ENCODE results near the gene KANSL1.

KANSL1 gene

DNA sequence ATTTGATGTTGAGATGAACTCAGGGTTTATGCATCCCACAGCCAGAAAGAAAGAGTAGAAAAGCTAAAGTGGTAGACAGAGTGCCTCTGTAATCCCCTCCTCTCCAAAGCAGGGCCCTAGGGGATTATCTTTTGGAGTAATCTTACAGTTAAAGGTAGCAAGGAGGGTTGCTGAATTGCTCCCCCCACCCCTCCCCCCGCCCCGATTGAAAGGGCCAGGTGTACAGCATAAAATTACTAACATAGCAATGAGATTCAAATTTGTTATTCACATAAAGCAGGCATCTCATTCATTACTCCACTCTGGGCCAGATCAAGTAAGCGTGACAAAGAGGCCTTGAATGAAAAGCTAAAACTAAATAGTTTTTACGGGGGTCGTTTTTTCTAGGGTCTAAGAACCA lies 121.4 kb downstream of the KANSL1 start:
- DNase-seq (ENCODE audit: low spot score) = no peak
- no peak overlapping the region for H3K4me3 ChIP-seq
- TF ChIP-seq, protein P1, sequence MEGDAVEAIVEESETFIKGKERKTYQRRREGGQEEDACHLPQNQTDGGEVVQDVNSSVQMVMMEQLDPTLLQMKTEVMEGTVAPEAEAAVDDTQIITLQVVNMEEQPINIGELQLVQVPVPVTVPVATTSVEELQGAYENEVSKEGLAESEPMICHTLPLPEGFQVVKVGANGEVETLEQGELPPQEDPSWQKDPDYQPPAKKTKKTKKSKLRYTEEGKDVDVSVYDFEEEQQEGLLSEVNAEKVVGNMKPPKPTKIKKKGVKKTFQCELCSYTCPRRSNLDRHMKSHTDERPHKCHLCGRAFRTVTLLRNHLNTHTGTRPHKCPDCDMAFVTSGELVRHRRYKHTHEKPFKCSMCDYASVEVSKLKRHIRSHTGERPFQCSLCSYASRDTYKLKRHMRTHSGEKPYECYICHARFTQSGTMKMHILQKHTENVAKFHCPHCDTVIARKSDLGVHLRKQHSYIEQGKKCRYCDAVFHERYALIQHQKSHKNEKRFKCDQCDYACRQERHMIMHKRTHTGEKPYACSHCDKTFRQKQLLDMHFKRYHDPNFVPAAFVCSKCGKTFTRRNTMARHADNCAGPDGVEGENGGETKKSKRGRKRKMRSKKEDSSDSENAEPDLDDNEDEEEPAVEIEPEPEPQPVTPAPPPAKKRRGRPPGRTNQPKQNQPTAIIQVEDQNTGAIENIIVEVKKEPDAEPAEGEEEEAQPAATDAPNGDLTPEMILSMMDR (IDR thresholded peaks at IDR 0.05) = no peak
- no peak overlapping the region for H3K27ac ChIP-seq

DNA sequence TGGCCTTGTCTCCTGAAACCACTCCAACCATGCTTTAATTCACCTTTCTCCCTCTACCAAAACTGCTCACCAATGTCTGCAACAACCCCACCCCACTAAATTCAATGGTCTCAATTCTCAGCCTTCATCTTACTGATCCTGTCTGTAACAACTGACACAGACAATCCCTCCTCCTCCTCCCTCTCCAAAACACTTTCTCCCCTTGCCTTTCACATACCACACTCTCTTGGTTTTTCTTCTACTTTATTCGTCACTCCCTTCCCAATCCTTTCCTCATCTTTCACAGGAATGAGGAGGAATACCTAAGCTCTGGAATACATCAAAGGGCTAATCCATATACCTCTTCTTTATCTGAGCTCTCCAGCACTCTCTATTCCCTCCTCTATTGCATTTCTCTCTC lies 128.8 kb downstream of the KANSL1 start:
- Histone ChIP-seq H3K27ac (no peak overlapping the region), H3K4me3 (no peak overlapping the region)
- TF ChIP-seq, protein P1 (IDR thresholded peaks at IDR 0.05) = no peak
- no peak for DNase-seq (ENCODE audit: low spot score)

DNA sequence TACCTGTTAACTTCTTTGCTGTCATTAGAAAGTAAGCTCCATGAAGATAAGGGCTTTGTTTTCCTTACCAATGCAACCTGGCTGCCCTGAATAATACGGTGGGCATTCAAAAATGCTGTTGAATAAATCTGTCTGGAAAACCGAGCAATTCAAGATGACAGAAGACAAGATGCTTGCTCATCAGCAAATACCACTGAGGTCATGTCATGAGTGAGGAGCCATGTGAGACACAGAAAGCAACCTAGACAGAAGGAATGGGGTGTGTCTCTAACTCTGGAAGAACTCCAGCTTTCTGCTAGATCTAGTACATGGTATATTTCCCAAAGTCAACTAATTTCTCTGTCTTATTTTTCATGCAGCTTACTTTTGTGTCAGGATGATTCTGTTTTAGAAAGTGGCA lies 130.0 kb downstream of the KANSL1 start:
- Histone ChIP-seq H3K4me3 (no peak overlapping the region), H3K27ac (no peak overlapping the region)
- TF ChIP-seq, protein P1 (IDR thresholded peaks at IDR 0.05) = no peak
- DNase-seq (ENCODE audit: low spot score) = no peak

DNA sequence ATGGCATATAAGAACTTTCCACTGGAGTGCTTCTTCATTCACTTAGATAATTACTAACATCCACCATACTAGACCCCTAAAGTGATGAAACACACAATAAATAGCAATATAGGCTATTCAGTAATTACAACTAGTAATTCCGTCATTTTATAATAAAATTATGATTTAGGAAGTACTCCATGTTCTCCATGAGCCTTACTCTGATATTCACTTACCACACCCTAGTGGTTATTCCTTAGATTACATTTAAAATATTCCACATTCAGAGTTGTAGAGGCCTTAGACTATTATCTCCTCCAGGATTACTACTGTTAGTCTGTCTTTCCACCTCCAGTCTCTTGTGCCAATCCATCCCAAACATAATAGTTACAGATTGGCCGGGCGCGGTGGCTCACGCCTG lies 131.8 kb downstream of the KANSL1 start:
- TF ChIP-seq, protein P1 (IDR thresholded peaks at IDR 0.05) = no peak
- Histone ChIP-seq H3K4me3 (no peak overlapping the region), H3K27ac (no peak overlapping the region)
- DNase-seq (ENCODE audit: low spot score) = no peak

DNA sequence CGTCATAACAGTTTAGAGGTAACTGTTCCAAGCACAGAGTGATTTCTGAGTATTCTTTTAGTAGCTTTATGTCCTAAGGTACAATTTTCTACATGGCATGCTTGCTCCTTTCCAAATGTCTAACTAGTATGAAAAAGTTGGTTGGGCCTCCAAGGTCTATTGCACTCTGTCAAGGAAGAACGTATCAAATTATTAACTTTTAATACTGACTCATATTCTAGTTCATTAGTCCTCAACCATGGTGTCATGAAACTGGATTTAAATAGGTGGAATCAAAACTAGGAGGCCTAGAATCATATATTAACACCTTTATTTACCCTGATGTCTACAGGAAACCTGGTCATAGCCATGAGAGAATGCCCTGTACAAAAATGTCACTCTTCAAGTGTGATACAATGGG lies 132.8 kb downstream of the KANSL1 start:
- no peak overlapping the region for H3K27ac ChIP-seq

DNA sequence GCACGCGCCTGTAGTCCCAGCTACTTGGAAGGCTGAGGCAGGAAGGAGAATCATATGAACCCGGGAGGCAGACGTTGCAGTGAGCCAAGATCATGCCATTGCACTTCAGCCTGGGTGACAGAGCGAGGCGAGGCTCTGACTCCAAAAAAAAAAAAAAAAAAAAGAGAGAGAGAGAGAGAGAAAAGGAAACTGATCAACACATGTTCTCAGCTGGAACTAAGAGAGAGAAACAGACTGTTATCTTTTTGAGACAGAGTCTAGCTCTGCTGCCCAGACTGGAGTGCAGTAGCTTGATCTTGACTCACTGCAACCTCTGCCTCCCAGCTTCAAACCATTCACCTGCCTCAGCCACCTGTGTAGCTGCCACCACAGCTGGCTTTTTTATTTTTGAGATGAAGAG lies 133.7 kb downstream of the KANSL1 start:
- TF ChIP-seq, protein P1 (IDR thresholded peaks at IDR 0.05) = no peak
- DNase-seq (ENCODE audit: low spot score) = no peak
- H3K27ac ChIP-seq = no peak overlapping the region

More for the DNA sequence above, 132.8 kb downstream of the KANSL1 start:
- no peak overlapping the region for H3K4me3 ChIP-seq
- TF ChIP-seq, protein P1 (IDR thresholded peaks at IDR 0.05) = no peak
- no peak for DNase-seq (ENCODE audit: low spot score)

DNA sequence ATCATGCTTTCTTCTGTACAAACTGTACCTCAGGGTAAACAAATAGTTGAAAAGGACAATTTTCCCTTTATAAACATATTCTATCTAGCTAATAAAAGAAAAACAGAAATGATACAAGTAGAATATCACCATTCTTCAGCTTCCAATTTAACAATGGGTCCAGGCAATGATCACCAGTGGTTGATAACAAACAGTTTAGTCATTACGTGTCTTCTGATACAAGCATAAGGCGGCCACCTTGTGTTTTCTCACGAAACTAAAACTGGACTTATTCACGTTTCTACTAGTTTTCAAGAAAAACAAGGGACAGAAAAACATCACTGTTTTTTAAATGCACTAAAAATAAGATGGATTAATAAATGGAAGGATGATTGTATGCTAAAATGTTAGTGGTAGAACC lies 135.9 kb downstream of the KANSL1 start:
- DNase-seq (ENCODE audit: low spot score) = no peak
- no peak overlapping the region for H3K4me3 ChIP-seq
- TF ChIP-seq, protein P1 (IDR thresholded peaks at IDR 0.05) = no peak
- H3K27ac ChIP-seq = no peak overlapping the region

More for the DNA sequence above, 133.7 kb downstream of the KANSL1 start:
- no peak overlapping the region for H3K4me3 ChIP-seq

Measured in coronary artery (tissue), 2 donors.